ENCODE results near the gene B4GALNT4. TPM values are rescaled to one million over a fixed set of nuclear protein-coding genes. Genes with fewer than 3 reads are reported as not detected.

B4GALNT4 gene
- total and polyA plus RNA-seq, 2 of the 8 experiments (the other 6 are each of a cell fraction or from before 2014, with no cell fraction given) = 40.9 to 76.3 TPM

GRCh38 chr11:355581-356458, 13.5 kb upstream of the B4GALNT4 start (continued):
- TF ChIP-seq SUZ12 (IDR thresholded peaks at IDR 0.05; ENCODE audit: low read length) = no peak
- TF ChIP-seq RBBP5 (IDR thresholded peaks at IDR 0.05; ENCODE audit: borderline replicate concordance, low read depth, low read length) = no peak
- TF ChIP-seq EZH2 (IDR thresholded peaks at IDR 0.05; ENCODE audit: low read depth, low read length, severe bottlenecking) = peak; percentile 30
- TF ChIP-seq BACH1 (IDR thresholded peaks at IDR 0.05; ENCODE audit: low read length) = peak; percentile 73
- TF ChIP-seq ASH2L (IDR thresholded peaks at IDR 0.05; ENCODE audit: low read length) = peak; percentile 53
- no peak for TF ChIP-seq SAP30 (IDR thresholded peaks at IDR 0.05; ENCODE audit: insufficient read depth, insufficient replicate concordance, low read length)
- no peak for TF ChIP-seq SIX5 (IDR thresholded peaks at IDR 0.05; ENCODE audit: low read depth, low read length)
- TF ChIP-seq PHF8 (conservative IDR thresholded peaks at IDR 0.05; ENCODE audit: low read depth, low read length) = peak; percentile 32; the same call in 1 of the 2 replicates

Data from H1 (cell line).